HepG2 (cell line): Measurements from ENCODE around the gene PTF1A. TPM values are rescaled to one million over a fixed set of nuclear protein-coding genes. Genes with fewer than 3 reads are reported as not detected.

Experiments used
- ATAC-seq: fragments of 200-7000 bp; cut with Tn5 transposase; 3 replicates; pipeline ENCODE4 v1.9.1; 2020; ENCODE audit warnings: mild to moderate bottlenecking, moderate library complexity
- BruUV-seq: library from RNA; stranded (reverse); fragments of 400-500 nt; replicated peaks from 2 replicates; lab custom pipeline; 2021; lab: Mats Ljungman, UMichigan
- CTCF ChIA-PET: fragments of 300-600 bp; formaldehyde crosslinking; extraction: SDS; loops from one replicate; lab custom pipeline; 2021; ENCODE audit warnings: low total read pairs, inconsistent platforms, low intra/inter-chr PET ratio; lab: Yijun Ruan, JAX
- POLR2A ChIA-PET: fragments of 350-600 bp; sonication (Branson Sonifier 250); formaldehyde crosslinking; loops from one replicate; lab custom pipeline; 2020; ENCODE audit warnings: antibody characterized with exemption, inconsistent platforms; lab: Yijun Ruan, JAX
- DNase-seq: peaks from one replicate; pipeline ENCODE4 v3.0.0-alpha.2; 2015; ENCODE audit warnings: low spot score
- FAIRE-seq: peaks from 3 replicates; lab custom pipeline; 2011; peaks lifted over from hg19 to GRCh38; lab: Jason Lieb, UNC
- H2AFZ ChIP-seq: one replicate; pipeline ENCODE4 v1.6.1; 2011; ENCODE audit warnings: low read length, inconsistent platforms
- H3K27ac ChIP-seq: fragments of 300-600 bp; 3 replicates; pipeline ENCODE4 v1.8.0; 2011; ENCODE audit warnings: mixed run types, mild to moderate bottlenecking, mixed read lengths, low read length, inconsistent platforms; ENCODE audit not compliant: insufficient read depth; ENCODE audit errors: extremely low read length
- H3K27me3 ChIP-seq, 2 experiments: fragments of 200-600 bp in 1 of 2; 2 replicates in 1 of 2; 3 replicates in 1 of 2; pipeline versions ENCODE4 v1.6.0 to v1.8.0; 2011; ENCODE audit warnings: low read length in 2 of 2, mild to moderate bottlenecking in 2 of 2, moderate library complexity in 2 of 2, inconsistent platforms in 1 of 2; ENCODE audit not compliant: insufficient read depth in 2 of 2, control insufficient read depth in 1 of 2
- H3K36me3 ChIP-seq, 2 experiments: fragments of 200-600 bp in 1 of 2; replicated peaks in 1 of 2; 2 replicates in 1 of 2; 3 replicates in 1 of 2; pipeline versions ENCODE4 v1.5.1 to v1.8.0; 2011; ENCODE audit warnings: low read length in 2 of 2, inconsistent platforms in 1 of 2; ENCODE audit not compliant: insufficient read depth in 2 of 2, control insufficient read depth in 1 of 2
- H3K4me1 ChIP-seq: 2 replicates; pipeline ENCODE4 v1.5.1; 2012; ENCODE audit warnings: low read length, inconsistent platforms; ENCODE audit not compliant: insufficient read depth
- H3K4me2 ChIP-seq: 2 replicates; pipeline ENCODE4 v1.6.0; 2011; ENCODE audit warnings: low read depth, low read length, inconsistent platforms
- H3K4me3 ChIP-seq, 3 experiments: fragments of 200-600 bp in 1 of 3; sonication (generic), shearing (Covaris generic) in 1 of 3; replicated peaks in 1 of 3; 2 replicates each; pipeline ENCODE4 v1.5.1; 2011 to 2016; ENCODE audit warnings: low read length in 3 of 3, inconsistent platforms in 2 of 3, low read depth in 2 of 3, mild to moderate bottlenecking in 2 of 3, control low read depth in 1 of 3, mixed read lengths in 1 of 3; ENCODE audit not compliant: insufficient read depth in 1 of 3
- H3K79me2 ChIP-seq: one replicate; pipeline ENCODE4 v1.6.1; 2011; ENCODE audit warnings: low read length, inconsistent platforms; ENCODE audit not compliant: insufficient read depth
- H3K9ac ChIP-seq: 2 replicates; pipeline ENCODE4 v1.6.0; 2011; ENCODE audit warnings: mild to moderate bottlenecking, low read depth, low read length, inconsistent platforms; ENCODE audit not compliant: insufficient read depth
- H3K9me3 ChIP-seq: 2 replicates; pipeline ENCODE4 v1.5.1; 2012; ENCODE audit warnings: mild to moderate bottlenecking, low read length
- H4K20me1 ChIP-seq: 2 replicates; pipeline ENCODE4 v1.6.0; 2011; ENCODE audit warnings: inconsistent platforms, mild to moderate bottlenecking, low read length, moderate library complexity; ENCODE audit not compliant: insufficient read depth
- DNMT3B ChIP-seq: conservative IDR thresholded peaks from 2 replicates; pipeline ENCODE4 v1.6.1; 2016; ENCODE audit warnings: missing biosample characterization, control low read depth
- KMT2B ChIP-seq: IDR thresholded peaks from 2 replicates; pipeline ENCODE4 v1.6.1; 2016; ENCODE audit warnings: missing genetic modification reagents, missing compliant biosample characterization
- TBX3 ChIP-seq: fragments of 450-650 bp; IDR thresholded peaks from 2 replicates; pipeline ENCODE4 v1.6.1; 2017; ENCODE audit warnings: antibody characterized with exemption, mild to moderate bottlenecking, inconsistent platforms, borderline replicate concordance
- ZBTB26 ChIP-seq: IDR thresholded peaks from 2 replicates; pipeline ENCODE4 v1.6.1; 2016; ENCODE audit warnings: missing compliant biosample characterization, missing genetic modification reagents, borderline replicate concordance
- ZBTB49 ChIP-seq: sonication (generic); formaldehyde crosslinking; IDR thresholded peaks from 2 replicates; pipeline ENCODE4 v1.4.0; 2020; ENCODE audit warnings: missing genetic modification reagents, borderline replicate concordance
- ZBTB8A ChIP-seq: sonication (generic); formaldehyde crosslinking; IDR thresholded peaks from 2 replicates; pipeline ENCODE4 v1.4.0; 2020; ENCODE audit warnings: mild to moderate bottlenecking, low read depth, missing genetic modification reagents, borderline replicate concordance
- ZHX2 ChIP-seq, 2 experiments: sonication (generic) in 1 of 2; formaldehyde crosslinking in 1 of 2; IDR thresholded peaks; 2 replicates each; pipeline versions ENCODE4 v1.6.1 to v1.9.0; 2014 to 2022; ENCODE audit warnings: antibody characterized with exemption in 1 of 2, borderline replicate concordance in 1 of 2, inconsistent platforms in 1 of 2, low read depth in 1 of 2, missing genetic modification reagents in 1 of 2
- ZNF496 ChIP-seq: sonication (generic); formaldehyde crosslinking; IDR thresholded peaks from 2 replicates; pipeline ENCODE4 v1.8.1; 2023; ENCODE audit warnings: mild to moderate bottlenecking, moderate library complexity, missing genetic modification reagents; ENCODE audit not compliant: insufficient replicate concordance
- ZNF547 ChIP-seq: sonication (generic); formaldehyde crosslinking; IDR thresholded peaks from 2 replicates; pipeline ENCODE4 v1.5.1; 2020; ENCODE audit warnings: mild to moderate bottlenecking, missing genetic modification reagents
- ZNF557 ChIP-seq: sonication (generic); formaldehyde crosslinking; IDR thresholded peaks from 2 replicates; pipeline ENCODE4 v1.4.0; 2020; ENCODE audit warnings: missing genetic modification reagents
- WGBS: methylation state at CpG from one replicate; pipeline ENCODE4 v1.1.6; 2017; ENCODE audit warnings: low lambda C conversion rate; 5-methylcytosine and 5-hydroxymethylcytosine counted together
- in situ Hi-C: cut with HindIII; loops from 2 replicates; pipeline ENCODE4 v1.10.0; 2017; ENCODE audit warnings: low pct_unique_long_range_greater_than_20kb; ENCODE audit not compliant: extremely low pct_ligation_motif_present
- intact Hi-C: fragments of 100-400 bp; cut with micrococcal nuclease; formaldehyde crosslinking; loops from one replicate; pipeline ENCODE4 v1.10.0; 2022; ENCODE audit not compliant: unreplicated experiment
- polyA plus RNA-seq, 8 experiments: library from polyadenylated mRNA; depleted of rRNA in 3 of 8; stranded (reverse) in 7 of 8; unstranded in 1 of 8; fragments of >200 nt; fragmentation: Illumina TruSeq in 4 of 8; extraction: Trizol in 4 of 8; gene quantifications; 2 replicates each; pipeline versions ENCODE4 v1.2.1 to v1.2.3, GENCODE V29; 2011 to 2016; ENCODE audit warnings: low read depth in 4 of 8, missing spikeins in 1 of 8, mixed read lengths in 1 of 8; ENCODE audit not compliant: insufficient read depth in 1 of 8
- total RNA-seq, 5 experiments: library from RNA; depleted of rRNA; stranded (reverse); fragments of >200 nt; fragmentation: Illumina TruSeq; extraction: Trizol; gene quantifications; 2 replicates each; pipeline ENCODE4 v1.2.3, GENCODE V29; 2016; ENCODE audit warnings: low read depth in 1 of 5

PTF1A gene
- total and polyA plus RNA-seq, 2 of the 13 experiments (the other 11 are each of a cell fraction or from before 2014, with no cell fraction given), result not detected

- TF ChIP-seq ZBTB49, result no peak
Measured at GRCh38 chr10:23157239-23157681, 34.9 kb upstream of the PTF1A start (continued).

GRCh38 chr10:23157691-23158369 lies 34.3 kb upstream of the PTF1A start:
- 49% methylated on average over 11 of the region's 12 CpGs for WGBS
- peak; percentile 32 for FAIRE-seq
- intact Hi-C loops (loop anchor here (2.0 to 5.0 kb wide), 4 partner anchors 61 to 545 kb away; partner anchors contain the start of gene MSRB2), in situ Hi-C loops (loop anchor here (5.0 to 25.0 kb wide), 3 partner anchors 134 to 529 kb away; no protein-coding TSS in a partner anchor)
- peaks cover 2 to 8% of the 10 kb centered on the region in 2 experiments; a peak in 2 of 5 replicates for H3K27me3 ChIP-seq
- no peak overlapping the region for H3K4me3 ChIP-seq
- no peaks in the 10 kb centered on the region; the same call in 1 of the 2 replicates for H4K20me1 ChIP-seq
- peak; percentile 63 for DNase-seq
- no peaks in the 10 kb centered on the region for H3K36me3 ChIP-seq
- H3K4me1 ChIP-seq, result peaks cover 10% of the 10 kb centered on the region
- H3K79me2 ChIP-seq, result no peaks in the 10 kb centered on the region
- no peak overlapping the region for H2AFZ ChIP-seq
- CTCF ChIA-PET, result interaction anchor here (0.8 to 6.5 kb wide), 4 partner anchors 132 to 545 kb away, joined by 3 to 157 read pairs (median 8); no protein-coding TSS in a partner anchor
- POLR2A ChIA-PET, result no interaction called here
- H3K9ac ChIP-seq, result no peak overlapping the region
- no peaks in the 10 kb centered on the region for H3K9me3 ChIP-seq
- BruUV-seq, result no TSS peak
- H3K27ac ChIP-seq, result no peak overlapping the region
- ATAC-seq, result peak; percentile 82
- H3K4me2 ChIP-seq, result peak overlapping the region; percentile 27; the same call in 1 of the 2 replicates
- TF ChIP-seq TBX3, result no peak
- no peak for TF ChIP-seq ZHX2 (IDR thresholded peaks at IDR 0.05; ENCODE audit: low read depth)
- TF ChIP-seq ZHX2 (CRISPR knock-in tag; IDR thresholded peaks at IDR 0.05; ENCODE audit: borderline replicate concordance), result no peak
- no peak for TF ChIP-seq DNMT3B (CRISPR knock-in tag)
- no peak for TF ChIP-seq ZNF557 (CRISPR knock-in tag)
- TF ChIP-seq ZBTB8A (CRISPR knock-in tag), result no peak
- no peak for TF ChIP-seq ZNF547 (CRISPR knock-in tag)
- no peak for TF ChIP-seq ZNF496 (CRISPR knock-in tag)
- no peak for TF ChIP-seq KMT2B (CRISPR knock-in tag)
- TF ChIP-seq ZBTB26 (CRISPR knock-in tag), result no peak
